Colonic mucosa (tissue), 4 donors: ENCODE results near the gene LAMP5. TPM values are rescaled to one million over a fixed set of nuclear protein-coding genes. Genes with fewer than 3 reads are reported as not detected.

ENCODE experiments used
- DNase-seq: peaks from one replicate; pipeline ENCODE4 v3.0.0-alpha.2; 2020
- H3K27ac ChIP-seq: fragments of 200-600 bp; one replicate; pipeline ENCODE4 v1.8.0; 2021
- H3K27me3 ChIP-seq: fragments of 200-600 bp; one replicate; pipeline ENCODE4 v1.8.0; 2021
- H3K36me3 ChIP-seq: fragments of 200-600 bp; one replicate; pipeline ENCODE4 v1.8.0; 2021
- H3K4me1 ChIP-seq: fragments of 200-600 bp; one replicate; pipeline ENCODE4 v1.8.0; 2021; ENCODE audit warnings: mild to moderate bottlenecking
- H3K4me3 ChIP-seq: fragments of 200-600 bp; one replicate; pipeline ENCODE4 v1.8.0; 2021
- H3K9ac ChIP-seq, 2 donors: one replicate each; pipeline ENCODE4 v1.7.0; 2013; ENCODE audit warnings: control low read depth in 2 of 2, low read depth in 2 of 2, low read length in 2 of 2
- H3K9me3 ChIP-seq: fragments of 200-600 bp; one replicate; pipeline ENCODE4 v1.8.0; 2021
- CTCF ChIP-seq: fragments of 200-600 bp; IDR thresholded peaks from one replicate; pipeline ENCODE4 v1.8.0; 2022; ENCODE audit warnings: antibody characterized with exemption, mild to moderate bottlenecking
- intact Hi-C: fragments of 100-400 bp; cut with DNase I; formaldehyde crosslinking; loops from one replicate; pipeline ENCODE4 v1.14.1; 2022
- total RNA-seq, 2 donors: library from RNA; stranded (reverse); fragmentation: NEBNext Ultra II Directional in 1 of 2; extraction: Animal tissue kit (Norgen Biotek cat#: 25700) in 1 of 2; gene quantifications; one replicate each; pipeline ENCODE4 v1.2.1, GENCODE V29; 2021
- donor health status: healthy.
- donor health status: DM: no; HTN: no; CAD: no.
- donor health status: DM: no; HTN: no; CAD: no.

Gene LAMP5
- total RNA-seq, 2 donors from 2014 or later = 0.30 to 0.32 TPM

- no peak for TF ChIP-seq CTCF
- intact Hi-C loops = no loop called here
- peaks cover 77% of the 10 kb centered on the region for H3K27me3 ChIP-seq
These were observed 3.5 kb upstream of the LAMP5 start for GRCh38 chr20:9510911-9511310.

GRCh38 chr20:9514072-9514460, 324 bp upstream of the LAMP5 start:
- intact Hi-C loops = no loop called here
- DNase-seq = no peak
- no peak for TF ChIP-seq CTCF
- Histone ChIP-seq H3K4me1 (no peaks in the 10 kb centered on the region), H3K9ac (no peak overlapping the region), H3K27ac (no peak overlapping the region), H3K36me3 (no peaks in the 10 kb centered on the region), H3K9me3 (no peaks in the 10 kb centered on the region), H3K27me3 (peaks cover 61% of the 10 kb centered on the region), H3K4me3 (no peak overlapping the region)

More at GRCh38 chr20:9510911-9511310, 3.5 kb upstream of the LAMP5 start:
- no peaks in the 10 kb centered on the region for H3K36me3 ChIP-seq
- no peaks in the 10 kb centered on the region for H3K4me1 ChIP-seq
- no peak overlapping the region for H3K9ac ChIP-seq
- no peak overlapping the region for H3K4me3 ChIP-seq
- no peaks in the 10 kb centered on the region for H3K9me3 ChIP-seq
- no peak for DNase-seq
- no peak overlapping the region for H3K27ac ChIP-seq

- peaks cover 52% of the 10 kb centered on the region for H3K27me3 ChIP-seq
- H3K4me3 ChIP-seq = no peak overlapping the region
- no peak for TF ChIP-seq CTCF
- H3K9me3 ChIP-seq = no peaks in the 10 kb centered on the region
- intact Hi-C loops = no loop called here
- no peaks in the 10 kb centered on the region for H3K4me1 ChIP-seq
- H3K9ac ChIP-seq = no peak overlapping the region
- no peak overlapping the region for H3K27ac ChIP-seq
- no peaks in the 10 kb centered on the region for H3K36me3 ChIP-seq
- no peak for DNase-seq
These were observed 810 bp downstream of the LAMP5 start for GRCh38 chr20:9515214-9515585.

GRCh38 chr20:9515741-9516233, 1.4 kb downstream of the LAMP5 start:
- DNase-seq = no peak
- Histone ChIP-seq H3K4me3 (no peak overlapping the region), H3K27ac (no peak overlapping the region), H3K4me1 (no peaks in the 10 kb centered on the region), H3K27me3 (peaks cover 46% of the 10 kb centered on the region), H3K9me3 (no peaks in the 10 kb centered on the region), H3K9ac (no peak overlapping the region), H3K36me3 (no peaks in the 10 kb centered on the region)
- no peak for TF ChIP-seq CTCF
- intact Hi-C loops = no loop called here

GRCh38 chr20:9516234-9516871, 2.0 kb downstream of the LAMP5 start:
- DNase-seq = no peak
- Histone ChIP-seq H3K9ac (no peak overlapping the region), H3K36me3 (no peaks in the 10 kb centered on the region), H3K4me1 (no peaks in the 10 kb centered on the region), H3K4me3 (no peak overlapping the region), H3K27me3 (peaks cover 44% of the 10 kb centered on the region), H3K27ac (no peak overlapping the region), H3K9me3 (no peaks in the 10 kb centered on the region)
- no peak for TF ChIP-seq CTCF
- intact Hi-C loops = no loop called here
